SK-N-SH treated with all-trans-retinoic acid at 6 μM for 48 hours (cell line): ENCODE measurements around the gene ZDHHC11.
"Not testable (repeated sequence)": the region's sequence is repeated elsewhere in the genome, so short reads cannot be mapped to it uniquely, and the experiment has no call there.

ENCODE experiments used
- ATAC-seq: fragments of 200-7000 bp; cut with Tn5 transposase; 3 replicates; pipeline ENCODE4 v1.9.1; 2020; ENCODE audit warnings: mild to moderate bottlenecking, moderate library complexity
- ARNTL ChIP-seq: fragments of 450-650 bp; formaldehyde crosslinking; IDR thresholded peaks from 2 replicates; pipeline ENCODE4 v1.5.0; 2020; ENCODE audit warnings: low read depth, mild to moderate bottlenecking, moderate library complexity, borderline replicate concordance
- CREB5 ChIP-seq: fragments of 250-450 bp; sonication (Bioruptor Pico); IDR thresholded peaks from 2 replicates; pipeline ENCODE4 v1.5.1; 2020; ENCODE audit warnings: low read depth, mild to moderate bottlenecking, moderate library complexity
- CSDC2 ChIP-seq: fragments of 250-450 bp; sonication (Bioruptor Pico); IDR thresholded peaks from 2 replicates; pipeline ENCODE4 v1.5.0; 2020; ENCODE audit warnings: mild to moderate bottlenecking, moderate library complexity
- CSRNP3 ChIP-seq: fragments of 250-450 bp; sonication (Bioruptor Pico); IDR thresholded peaks from 2 replicates; pipeline ENCODE4 v1.5.1; 2021; ENCODE audit warnings: mild to moderate bottlenecking, moderate library complexity
- GLIS3 ChIP-seq: fragments of 250-450 bp; sonication (Bioruptor Pico); IDR thresholded peaks from 2 replicates; pipeline ENCODE4 v1.5.0; 2020; ENCODE audit warnings: mild to moderate bottlenecking, moderate library complexity
- OSR1 ChIP-seq: fragments of 250-450 bp; sonication (Bioruptor Pico); IDR thresholded peaks from 2 replicates; pipeline ENCODE4 v1.8.0; 2022; ENCODE audit warnings: moderate library complexity, mild to moderate bottlenecking, inconsistent platforms
- PATZ1 ChIP-seq: fragments of 250-450 bp; sonication (Bioruptor Pico); IDR thresholded peaks from 2 replicates; pipeline ENCODE4 v1.8.0; 2020; ENCODE audit warnings: mild to moderate bottlenecking, moderate library complexity, borderline replicate concordance
- POU6F1 ChIP-seq: fragments of 250-450 bp; sonication (Bioruptor Pico); IDR thresholded peaks from 2 replicates; pipeline ENCODE4 v1.8.0; 2021; ENCODE audit warnings: low read depth, mild to moderate bottlenecking, moderate library complexity, borderline replicate concordance
- PPARA ChIP-seq: fragments of 250-450 bp; sonication (Bioruptor Pico); IDR thresholded peaks from 2 replicates; pipeline ENCODE4 v1.5.0; 2020; ENCODE audit warnings: mild to moderate bottlenecking, borderline replicate concordance
- SNAI2 ChIP-seq: fragments of 250-450 bp; sonication (Bioruptor Pico); IDR thresholded peaks from 2 replicates; pipeline ENCODE4 v1.5.0; 2020; ENCODE audit warnings: mild to moderate bottlenecking, moderate library complexity
- TOX ChIP-seq: fragments of 250-450 bp; sonication (Bioruptor Pico); IDR thresholded peaks from 2 replicates; pipeline ENCODE4 v1.8.0; 2021; ENCODE audit warnings: mild to moderate bottlenecking, moderate library complexity, borderline replicate concordance
- TSHZ2 ChIP-seq: fragments of 250-450 bp; sonication (Bioruptor Pico); IDR thresholded peaks from 2 replicates; pipeline ENCODE4 v1.5.0; 2020; ENCODE audit warnings: mild to moderate bottlenecking, moderate library complexity
- ZFP3 ChIP-seq: fragments of 250-450 bp; sonication (Bioruptor Pico); IDR thresholded peaks from 2 replicates; pipeline ENCODE4 v1.5.0; 2020; ENCODE audit warnings: mild to moderate bottlenecking, moderate library complexity
- ZFP30 ChIP-seq: fragments of 450-650 bp; formaldehyde crosslinking; IDR thresholded peaks from 2 replicates; pipeline ENCODE4 v1.5.0; 2022; ENCODE audit warnings: mild to moderate bottlenecking, moderate library complexity
- ZNF565 ChIP-seq: fragments of 450-650 bp; formaldehyde crosslinking; conservative IDR thresholded peaks from 2 replicates; pipeline ENCODE4 v1.5.0; 2020; ENCODE audit warnings: low read depth, mild to moderate bottlenecking, moderate library complexity
- ZNF70 ChIP-seq: fragments of 450-650 bp; formaldehyde crosslinking; IDR thresholded peaks from 2 replicates; pipeline ENCODE4 v1.5.0; 2020; ENCODE audit warnings: mild to moderate bottlenecking, moderate library complexity
- ZNF8 ChIP-seq: fragments of 450-650 bp; formaldehyde crosslinking; IDR thresholded peaks from 2 replicates; pipeline ENCODE4 v1.5.0; 2020; ENCODE audit warnings: mild to moderate bottlenecking, moderate library complexity

ZDHHC11 gene

GRCh38 chr5:780571-780970, 70.2 kb downstream of the ZDHHC11 start:
- ATAC-seq, result not testable (repeated sequence)

GRCh38 chr5:778967-779366, 71.8 kb downstream of the ZDHHC11 start:
- not testable (repeated sequence) for ATAC-seq

GRCh38 chr5:778421-778820, 72.4 kb downstream of the ZDHHC11 start:
- ATAC-seq, result not testable (repeated sequence)

- ATAC-seq, result no peak
- TF ChIP-seq OSR1 (CRISPR knock-in tag) (no peak), ZNF565 (CRISPR knock-in tag) (no peak), ZFP3 (CRISPR knock-in tag) (no peak), GLIS3 (CRISPR knock-in tag) (no peak)
Measured at GRCh38 chr5:777756-778161, 73.0 kb downstream of the ZDHHC11 start.

GRCh38 chr5:776862-777711, 73.7 kb downstream of the ZDHHC11 start:
- TF ChIP-seq PPARA (CRISPR knock-in tag) (no peak), TOX (CRISPR knock-in tag) (no peak), ZNF565 (CRISPR knock-in tag) (no peak), TSHZ2 (CRISPR knock-in tag) (no peak), CSRNP3 (CRISPR knock-in tag) (no peak), CSDC2 (no peak), SNAI2 (CRISPR knock-in tag) (no peak), ZFP30 (no peak), PATZ1 (CRISPR knock-in tag) (no peak)
- TF ChIP-seq, all 23 proteins: peak for 0
- ATAC-seq, result no peak

GRCh38 chr5:775961-776861, 74.6 kb downstream of the ZDHHC11 start:
- no peak for ATAC-seq
- TF ChIP-seq CSRNP3 (CRISPR knock-in tag) (no peak), CSDC2 (no peak), ZFP3 (CRISPR knock-in tag) (no peak), ARNTL (CRISPR knock-in tag) (no peak), CREB5 (CRISPR knock-in tag) (no peak), POU6F1 (CRISPR knock-in tag) (no peak), ZNF8 (no peak), GLIS3 (CRISPR knock-in tag) (no peak), ZNF70 (CRISPR knock-in tag) (no peak), PPARA (CRISPR knock-in tag) (no peak)
